GM18505 (cell line): ENCODE data around the gene SLC13A1.

Experiments
- ATAC-seq: cut with Tn5 transposase; IDR thresholded peaks from one replicate; pipeline ENCODE4 v1.9.1; 2021; ENCODE audit not compliant: unreplicated experiment
- POLR2A ChIP-seq: IDR thresholded peaks from 4 replicates; pipeline ENCODE4 v1.6.1; 2011; ENCODE audit warnings: borderline replicate concordance; ENCODE audit not compliant: insufficient read depth, insufficient read length; ENCODE audit errors: extremely low read depth

SLC13A1 gene

DNA sequence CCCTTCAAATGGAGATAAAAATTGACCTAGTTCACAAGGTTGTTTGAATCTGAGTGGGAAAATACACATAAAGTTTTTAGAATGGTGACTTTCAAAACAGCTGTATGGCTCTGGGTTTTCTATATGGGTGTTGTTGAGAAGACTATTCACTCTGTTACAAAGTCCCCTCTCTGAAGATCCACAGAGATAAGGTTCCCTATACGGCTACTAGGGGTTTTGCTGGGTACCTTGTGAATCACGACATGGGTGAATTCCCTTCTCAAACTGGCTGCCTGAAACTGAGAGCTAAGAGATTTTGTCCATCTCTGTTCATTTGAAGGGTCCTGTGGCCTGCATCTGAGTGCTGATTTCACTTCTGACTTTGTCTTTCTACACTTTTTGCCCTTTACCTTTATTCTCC, 11.8 kb upstream of the SLC13A1 start:
- TF ChIP-seq POLR2A = no peak
- ATAC-seq = no peak

DNA sequence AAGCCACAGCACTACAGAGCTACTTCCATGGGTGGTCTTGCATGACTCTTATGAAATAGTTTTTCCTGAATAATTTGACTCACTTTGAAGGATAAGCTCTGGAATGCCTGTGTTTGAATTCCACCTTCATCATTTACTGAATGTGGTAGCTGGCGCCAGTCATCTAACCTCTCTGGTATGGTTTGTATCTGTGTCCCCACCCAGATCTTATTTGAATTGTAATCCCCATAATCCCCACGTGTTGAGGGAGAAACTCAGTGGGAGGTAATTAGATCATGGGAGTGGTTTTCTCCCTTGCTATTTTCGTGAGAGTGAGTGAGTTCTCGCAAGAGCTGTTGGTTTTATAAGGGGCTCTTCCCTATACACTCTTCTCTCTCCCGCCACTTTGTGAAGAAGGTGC, 11.2 kb upstream of the SLC13A1 start:
- TF ChIP-seq POLR2A = no peak
- ATAC-seq = no peak

- TF ChIP-seq POLR2A = no peak
- ATAC-seq = no peak
These were observed 10.0 kb upstream of the SLC13A1 start for GRCh38 chr7:123209786-123210185.

GRCh38 chr7:123208793-123209192, 9.0 kb upstream of the SLC13A1 start:
- TF ChIP-seq POLR2A = no peak
- ATAC-seq = no peak

GRCh38 chr7:123204206-123204835, 4.6 kb upstream of the SLC13A1 start:
- no peak for ATAC-seq
- TF ChIP-seq POLR2A = no peak

DNA sequence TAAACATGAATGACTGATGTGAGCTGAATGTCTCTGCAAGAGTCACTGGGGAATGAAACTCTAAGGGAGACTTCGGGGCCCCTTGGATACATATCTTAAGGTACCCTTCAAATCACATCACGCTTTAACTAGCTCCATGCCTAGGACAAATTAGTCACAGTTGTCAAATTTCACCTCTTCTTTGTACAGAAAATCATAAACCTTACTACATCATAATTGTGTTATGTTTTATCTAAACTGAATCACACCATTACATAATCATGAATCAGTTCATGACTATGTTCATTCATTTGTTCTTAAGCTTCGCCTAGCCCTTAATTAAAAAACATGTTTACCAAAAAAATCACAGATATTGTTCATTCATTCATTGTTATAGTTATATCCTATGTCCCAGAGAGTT, 2.1 kb upstream of the SLC13A1 start:
- ATAC-seq = no peak
- no peak for TF ChIP-seq POLR2A

DNA sequence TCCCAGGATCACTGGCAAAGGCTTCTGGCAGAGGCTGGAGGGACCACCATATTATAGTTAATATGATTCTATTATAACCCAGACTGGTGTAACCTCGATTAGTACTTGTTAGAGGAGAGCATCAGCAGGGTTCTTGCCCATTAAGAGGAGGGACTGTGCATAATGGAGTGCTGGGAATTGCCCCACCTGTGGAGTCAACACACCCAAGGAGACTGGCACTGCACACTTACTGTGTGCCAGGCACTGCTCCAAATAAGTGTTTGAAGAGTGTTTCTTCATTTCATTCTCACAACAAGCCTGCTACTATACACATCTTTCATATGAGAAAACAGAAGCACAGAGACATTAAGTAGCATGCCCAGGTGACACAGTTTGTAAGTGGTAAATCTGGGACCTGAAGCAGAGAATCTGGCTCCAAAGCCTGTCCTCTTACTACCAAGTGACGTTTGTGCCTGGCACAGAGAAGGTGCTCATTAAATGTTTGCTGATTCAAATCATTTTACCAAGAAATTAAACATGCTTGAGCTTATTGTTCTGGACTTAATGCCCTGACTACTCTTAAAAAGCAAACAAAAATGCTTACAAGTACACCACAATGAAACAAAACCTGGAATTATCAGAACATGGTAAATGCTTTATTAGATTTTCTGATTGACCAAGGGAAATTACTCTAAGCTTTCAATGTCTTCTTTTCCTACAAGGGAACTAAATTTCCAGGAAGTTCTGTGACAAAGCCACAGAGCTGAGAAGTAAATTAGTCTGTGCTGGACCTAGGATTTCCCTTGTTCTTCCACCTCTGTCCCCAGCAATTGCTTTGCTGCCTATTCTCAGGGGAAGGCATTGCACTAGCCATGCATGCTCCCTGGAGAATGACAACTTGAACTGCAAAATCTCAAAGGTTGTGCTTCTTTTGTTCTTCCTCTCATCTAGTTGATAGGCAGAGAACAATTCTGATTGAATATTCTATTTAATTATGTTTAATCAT, 809 bp downstream of the SLC13A1 start:
- TF ChIP-seq POLR2A = no peak
- no peak for ATAC-seq

DNA sequence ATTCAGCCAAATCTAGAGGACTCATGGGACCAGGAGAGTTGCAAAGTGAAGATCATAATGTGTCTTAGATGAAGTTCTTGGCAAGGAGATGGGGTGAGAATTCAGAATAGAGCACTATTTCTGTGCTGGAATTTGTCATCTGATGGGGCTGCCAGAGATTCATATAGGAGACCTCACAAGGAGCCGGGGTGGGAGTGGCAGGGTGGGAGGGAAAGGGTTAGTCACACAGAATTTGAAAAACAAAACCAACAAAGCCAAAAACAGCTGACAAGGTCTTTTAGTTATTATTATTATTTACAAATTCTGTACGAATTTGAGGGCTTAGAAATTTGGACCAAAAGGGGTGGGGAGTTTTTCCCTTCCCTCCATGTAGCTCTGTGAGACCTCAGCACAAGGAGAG, 1.7 kb downstream of the SLC13A1 start:
- TF ChIP-seq POLR2A = no peak
- no peak for ATAC-seq

- TF ChIP-seq POLR2A = no peak
- no peak for ATAC-seq
These were observed 6.5 kb downstream of the SLC13A1 start for GRCh38 chr7:123193235-123193634.

GRCh38 chr7:123191132-123191531, 8.6 kb downstream of the SLC13A1 start:
- no peak for TF ChIP-seq POLR2A
- no peak for ATAC-seq

GRCh38 chr7:123190109-123190831, 9.5 kb downstream of the SLC13A1 start:
- peak; percentile 86 for ATAC-seq
- no peak for TF ChIP-seq POLR2A

DNA sequence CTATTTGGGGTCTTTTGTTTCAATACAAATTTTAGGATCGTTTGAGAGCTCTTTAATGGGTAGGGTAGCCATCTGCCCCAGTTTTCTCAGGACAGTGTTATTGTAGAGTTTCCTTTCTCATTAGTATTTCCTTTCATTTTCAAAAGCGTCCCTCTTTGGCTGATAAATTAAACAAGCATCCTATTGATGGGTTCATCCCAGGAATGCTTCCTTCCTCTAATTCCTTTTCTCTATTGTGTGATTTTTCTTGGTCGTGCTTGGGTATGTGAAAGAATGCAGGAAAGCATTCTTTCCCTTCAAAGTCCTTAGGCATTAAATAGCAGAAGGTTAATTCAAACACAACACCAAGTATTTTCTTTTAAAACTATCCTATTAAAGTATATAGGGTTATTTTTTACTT, 14.0 kb downstream of the SLC13A1 start:
- ATAC-seq = no peak
- no peak for TF ChIP-seq POLR2A

- no peak for ATAC-seq
- no peak for TF ChIP-seq POLR2A
These were observed 15.5 kb downstream of the SLC13A1 start for GRCh38 chr7:123184271-123184670.
